HUES64 (cell line): ENCODE results near the gene KCNC2.

ENCODE experiments used
- H3K27ac ChIP-seq: 2 replicates; pipeline ENCODE4 v1.7.0; 2013; ENCODE audit warnings: low read depth, low read length, inconsistent platforms
- H3K27me3 ChIP-seq: 2 replicates; pipeline ENCODE4 v1.6.1; 2013; ENCODE audit warnings: mild to moderate bottlenecking, low read length; ENCODE audit not compliant: insufficient read depth
- H3K36me3 ChIP-seq: 2 replicates; pipeline ENCODE4 v1.6.1; 2013; ENCODE audit warnings: mild to moderate bottlenecking, low read length; ENCODE audit not compliant: insufficient read depth
- H3K4me1 ChIP-seq: 2 replicates; pipeline ENCODE4 v1.6.1; 2013; ENCODE audit warnings: mild to moderate bottlenecking, low read length, moderate library complexity; ENCODE audit not compliant: insufficient read depth
- H3K4me3 ChIP-seq: 2 replicates; pipeline ENCODE4 v1.5.1; 2013; ENCODE audit warnings: mild to moderate bottlenecking, low read length, moderate library complexity
- H3K9ac ChIP-seq: 2 replicates; pipeline ENCODE4 v1.6.1; 2013; ENCODE audit warnings: mild to moderate bottlenecking, low read depth, low read length
- H3K9me3 ChIP-seq: 2 replicates; pipeline ENCODE4 v1.6.1; 2013; ENCODE audit warnings: low read depth, low read length; ENCODE audit not compliant: insufficient read depth
- WGBS: fragments of 150-250, 120-280 bp; methylation state at CpG from one replicate; pipeline ENCODE4 v1.1.7; 2013; ENCODE audit warnings: missing lambda C conversion rate; 5-methylcytosine and 5-hydroxymethylcytosine counted together

Gene KCNC2

GRCh38 chr12:75115748-75116147, 93.9 kb downstream of the KCNC2 start:
- Histone ChIP-seq H3K9me3 (no peaks in the 10 kb centered on the region), H3K4me3 (no peak overlapping the region), H3K27me3 (no peaks in the 10 kb centered on the region), H3K4me1 (no peaks in the 10 kb centered on the region), H3K9ac (no peak overlapping the region), H3K27ac (no peak overlapping the region), H3K36me3 (no peaks in the 10 kb centered on the region)
- WGBS, result 98% methylated on average over 2 of the region's 2 CpGs

DNA sequence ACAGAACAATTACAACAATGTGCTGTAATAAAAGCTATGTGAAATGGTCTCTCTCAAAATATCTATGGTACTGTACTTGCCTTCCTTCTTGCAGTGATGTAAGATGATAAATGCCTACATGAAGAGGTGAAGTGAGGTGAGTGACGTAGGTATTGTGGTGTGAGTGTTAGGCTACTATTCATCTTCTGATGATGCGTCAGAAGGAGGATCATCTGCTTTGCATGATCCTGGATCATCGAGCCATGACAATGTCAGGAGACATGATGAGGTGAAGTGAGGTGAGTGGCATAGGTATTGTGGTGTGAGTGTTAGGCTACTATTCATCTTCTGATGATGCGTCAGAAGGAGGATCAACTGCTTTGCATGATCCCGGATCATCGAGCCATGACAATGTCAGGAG, 105.8 kb downstream of the KCNC2 start:
- Histone ChIP-seq H3K9ac (no peak overlapping the region), H3K9me3 (no peaks in the 10 kb centered on the region), H3K27ac (no peak overlapping the region), H3K27me3 (no peaks in the 10 kb centered on the region), H3K4me1 (no peaks in the 10 kb centered on the region), H3K4me3 (no peak overlapping the region), H3K36me3 (no peaks in the 10 kb centered on the region)
- 96% methylated on average over 6 of the region's 6 CpGs for WGBS

DNA sequence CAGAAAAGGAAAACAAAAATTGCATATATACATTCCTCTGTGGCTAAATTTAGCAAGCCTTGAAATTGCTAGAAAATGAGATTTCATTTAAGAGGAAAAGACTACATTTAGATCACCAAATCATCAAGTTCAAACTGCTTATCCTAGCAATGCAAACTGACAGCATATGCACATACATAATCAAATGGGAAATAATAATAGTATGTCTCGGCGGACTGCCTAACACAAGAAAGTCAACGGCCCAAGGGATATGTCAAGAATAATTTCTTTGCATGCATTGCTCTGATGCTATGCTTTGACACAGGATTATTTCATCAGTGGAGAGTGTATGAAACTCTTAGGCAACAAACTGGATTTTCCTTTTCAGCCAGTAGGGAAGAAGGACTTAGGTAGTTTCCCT, 107.9 kb downstream of the KCNC2 start:
- H3K36me3 ChIP-seq, result no peaks in the 10 kb centered on the region
- no peaks in the 10 kb centered on the region for H3K4me1 ChIP-seq

GRCh38 chr12:75099210-75099609, 110.4 kb downstream of the KCNC2 start:
- H3K9me3 ChIP-seq, result no peaks in the 10 kb centered on the region
- no peaks in the 10 kb centered on the region for H3K4me1 ChIP-seq
- H3K9ac ChIP-seq, result no peak overlapping the region
- H3K36me3 ChIP-seq, result no peaks in the 10 kb centered on the region
- H3K27me3 ChIP-seq, result no peaks in the 10 kb centered on the region
- H3K4me3 ChIP-seq, result no peak overlapping the region
- H3K27ac ChIP-seq, result no peak overlapping the region

More for the DNA sequence above, 107.9 kb downstream of the KCNC2 start:
- Histone ChIP-seq H3K4me3 (no peak overlapping the region), H3K9ac (no peak overlapping the region), H3K27ac (no peak overlapping the region), H3K9me3 (no peaks in the 10 kb centered on the region), H3K27me3 (no peaks in the 10 kb centered on the region)
- WGBS, result 95% methylated on average over 3 of the region's 3 CpGs

DNA sequence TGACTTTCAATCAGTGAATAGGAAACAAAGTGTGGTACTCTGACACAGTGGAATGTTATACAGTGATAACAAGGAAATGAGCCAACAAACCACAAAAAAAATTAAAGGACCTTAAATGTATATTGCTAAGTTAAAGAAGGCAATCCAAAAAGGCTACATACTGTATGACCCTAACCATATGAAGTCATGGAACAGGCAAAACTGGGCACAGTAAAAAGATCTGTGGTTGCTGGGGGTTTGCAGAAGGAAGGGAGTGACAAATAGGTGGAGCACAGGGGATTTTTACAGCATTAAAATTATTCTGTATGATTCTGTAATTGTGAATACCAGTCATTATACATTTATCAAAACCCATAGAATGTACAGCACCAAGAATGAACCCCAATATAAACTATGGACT, 112.6 kb downstream of the KCNC2 start:
- Histone ChIP-seq H3K9ac (no peak overlapping the region), H3K9me3 (no peaks in the 10 kb centered on the region), H3K36me3 (no peaks in the 10 kb centered on the region)

DNA sequence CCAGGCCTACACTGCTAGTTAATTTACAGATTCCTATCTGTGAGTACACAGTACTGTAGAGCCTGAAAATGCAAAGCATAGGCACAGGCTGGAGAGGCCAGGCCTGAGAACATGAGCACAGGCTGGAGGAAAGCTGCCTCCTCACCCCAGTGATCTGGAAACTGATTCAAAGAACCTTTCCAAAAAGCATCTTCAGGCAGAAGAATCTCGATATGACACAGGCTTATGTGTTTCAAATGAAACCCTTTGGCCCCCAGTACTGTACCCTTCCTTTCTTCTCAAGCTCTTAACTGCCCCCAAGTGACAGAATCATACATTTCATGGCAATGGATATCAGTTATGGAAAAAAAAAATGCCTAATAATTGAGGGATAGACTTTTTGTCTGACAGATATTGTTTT, 122.0 kb downstream of the KCNC2 start:
- no peak overlapping the region for H3K27ac ChIP-seq
- H3K27me3 ChIP-seq, result no peaks in the 10 kb centered on the region
- no peak overlapping the region for H3K9ac ChIP-seq
- 90% methylated on average over 1 of the region's 1 CpG for WGBS
- no peak overlapping the region for H3K4me3 ChIP-seq
- no peaks in the 10 kb centered on the region for H3K4me1 ChIP-seq
- no peaks in the 10 kb centered on the region for H3K9me3 ChIP-seq
- no peaks in the 10 kb centered on the region for H3K36me3 ChIP-seq

More for the DNA sequence above, 112.6 kb downstream of the KCNC2 start:
- H3K4me1 ChIP-seq, result no peaks in the 10 kb centered on the region
- H3K4me3 ChIP-seq, result no peak overlapping the region
- no peak overlapping the region for H3K27ac ChIP-seq
- H3K27me3 ChIP-seq, result no peaks in the 10 kb centered on the region

DNA sequence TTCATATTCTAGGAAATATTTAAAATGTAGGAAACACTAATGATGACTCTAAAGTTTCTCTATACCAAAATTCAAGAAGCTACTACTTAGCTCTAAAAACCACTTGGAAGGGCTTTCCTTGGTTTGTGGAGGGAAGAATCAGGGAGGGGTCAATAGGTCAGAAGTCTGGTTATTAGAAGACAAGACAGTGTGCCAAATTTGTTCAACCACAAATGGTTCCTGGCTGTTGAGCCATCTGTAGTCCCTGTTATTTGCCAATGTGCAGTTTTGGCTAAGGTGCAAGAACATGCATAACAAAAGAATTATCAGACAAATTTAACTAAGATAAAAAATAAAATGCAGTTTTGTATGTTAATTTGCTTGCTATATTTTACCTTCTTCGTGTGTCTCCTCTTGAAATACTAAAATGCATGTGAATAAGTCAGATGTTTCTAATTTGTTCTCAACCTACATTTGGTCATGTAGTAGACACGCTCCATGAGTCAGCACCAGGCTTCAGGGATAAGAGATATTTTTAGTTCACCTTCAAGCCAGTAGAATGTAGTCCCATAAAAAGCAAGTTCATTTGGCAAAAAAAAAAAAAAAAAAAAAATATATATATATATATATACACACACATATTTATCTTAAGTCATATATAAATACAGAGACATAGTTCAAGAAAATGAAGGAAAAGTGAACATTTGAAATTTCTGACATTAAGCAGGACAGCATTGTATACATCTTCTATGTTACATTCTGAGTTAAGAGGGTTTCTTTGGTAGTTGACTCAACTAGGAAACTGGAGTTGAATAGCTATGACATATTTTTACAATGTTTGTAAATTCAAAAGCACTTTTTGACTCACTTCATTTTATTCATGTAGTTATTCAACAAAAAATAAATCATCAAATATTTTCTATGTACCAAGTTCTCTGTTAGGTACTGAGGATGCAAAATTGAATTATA, 123.3 kb downstream of the KCNC2 start:
- no peaks in the 10 kb centered on the region for H3K27me3 ChIP-seq
- H3K9me3 ChIP-seq, result no peaks in the 10 kb centered on the region
- 79% methylated on average over 2 of the region's 2 CpGs for WGBS
- no peak overlapping the region for H3K4me3 ChIP-seq
- H3K9ac ChIP-seq, result no peak overlapping the region
- H3K27ac ChIP-seq, result no peak overlapping the region
- H3K4me1 ChIP-seq, result no peaks in the 10 kb centered on the region
- no peaks in the 10 kb centered on the region for H3K36me3 ChIP-seq

- H3K27ac ChIP-seq, result no peak overlapping the region
- no peaks in the 10 kb centered on the region for H3K36me3 ChIP-seq
- H3K27me3 ChIP-seq, result no peaks in the 10 kb centered on the region
- H3K9me3 ChIP-seq, result no peaks in the 10 kb centered on the region
- no peak overlapping the region for H3K4me3 ChIP-seq
- no peak overlapping the region for H3K9ac ChIP-seq
- no CpG with 5 or more reads among the region's 2 CpGs for WGBS
- no peaks in the 10 kb centered on the region for H3K4me1 ChIP-seq
Measured at GRCh38 chr12:75081305-75081704, 128.3 kb downstream of the KCNC2 start.

- Histone ChIP-seq H3K4me3 (no peak overlapping the region), H3K27ac (no peak overlapping the region)
- WGBS, result 96% methylated on average over 2 of the region's 4 CpGs
Measured at GRCh38 chr12:75080582-75080981, 129.1 kb downstream of the KCNC2 start.

GRCh38 chr12:75065482-75065881, 144.2 kb downstream of the KCNC2 start:
- Histone ChIP-seq H3K9ac (no peak overlapping the region), H3K27me3 (no peaks in the 10 kb centered on the region), H3K36me3 (no peaks in the 10 kb centered on the region), H3K4me1 (no peaks in the 10 kb centered on the region), H3K4me3 (no peak overlapping the region), H3K9me3 (no peaks in the 10 kb centered on the region), H3K27ac (no peak overlapping the region)
- no CpG with 5 or more reads among the region's 2 CpGs for WGBS

More at GRCh38 chr12:75080582-75080981, 129.1 kb downstream of the KCNC2 start:
- Histone ChIP-seq H3K9me3 (no peaks in the 10 kb centered on the region), H3K27me3 (no peaks in the 10 kb centered on the region), H3K9ac (no peak overlapping the region), H3K36me3 (no peaks in the 10 kb centered on the region), H3K4me1 (no peaks in the 10 kb centered on the region)

DNA sequence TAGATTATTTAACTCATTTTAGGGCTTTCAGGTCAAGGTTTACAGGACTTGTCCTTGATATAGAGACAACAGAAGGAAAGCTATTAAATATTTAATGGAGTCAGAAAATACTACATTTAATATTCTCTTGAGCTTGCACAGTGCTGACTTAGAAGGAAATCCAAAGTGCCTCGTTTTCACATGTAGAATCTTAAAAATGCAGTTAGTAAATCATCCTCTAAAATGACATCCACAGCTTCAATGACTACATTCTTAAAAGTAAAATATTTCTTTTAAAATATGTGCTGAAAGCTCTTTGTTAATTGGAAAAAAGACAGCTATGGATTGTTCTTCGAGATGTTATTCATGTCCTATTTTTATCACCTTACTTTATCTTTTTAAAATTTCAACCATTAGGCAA, 146.9 kb downstream of the KCNC2 start:
- H3K4me1 ChIP-seq, result no peaks in the 10 kb centered on the region
- no peak overlapping the region for H3K4me3 ChIP-seq
- 88% methylated on average over 1 of the region's 2 CpGs for WGBS
- H3K27me3 ChIP-seq, result no peaks in the 10 kb centered on the region
- no peaks in the 10 kb centered on the region for H3K9me3 ChIP-seq
- no peak overlapping the region for H3K27ac ChIP-seq
- H3K9ac ChIP-seq, result no peak overlapping the region
- no peaks in the 10 kb centered on the region for H3K36me3 ChIP-seq

DNA sequence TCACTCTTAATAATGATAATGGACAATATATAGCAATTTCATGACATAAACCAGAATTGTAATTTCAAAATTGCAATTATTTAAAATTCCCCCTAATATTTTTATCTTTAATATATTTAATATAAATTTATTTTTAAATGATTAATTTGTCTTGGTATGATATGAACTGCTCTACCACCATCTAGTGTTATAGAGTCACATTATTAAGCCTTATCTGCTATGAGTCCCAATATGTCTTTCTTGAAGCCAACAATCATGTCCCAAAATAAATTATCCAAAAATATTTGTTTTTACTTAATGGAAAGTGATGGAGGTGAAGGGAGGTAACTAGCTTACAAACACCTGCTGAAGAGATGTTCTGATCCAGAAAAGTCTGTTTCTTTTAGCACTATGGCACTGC, 151.4 kb downstream of the KCNC2 start:
- Histone ChIP-seq H3K36me3 (no peaks in the 10 kb centered on the region), H3K4me3 (no peak overlapping the region), H3K9me3 (no peaks in the 10 kb centered on the region), H3K4me1 (no peaks in the 10 kb centered on the region), H3K9ac (no peak overlapping the region), H3K27ac (no peak overlapping the region), H3K27me3 (no peaks in the 10 kb centered on the region)
